ENCODE measurements around the gene RNF4. TPM values are rescaled to one million over a fixed set of nuclear protein-coding genes. Genes with fewer than 3 reads are reported as not detected.
A peak's percentile ranks its signal among the peaks of the same experiment; 100 is the strongest.

Gene RNF4
- total RNA-seq, 1 experiment from 2014 or later: 92.0 TPM

- Histone ChIP-seq H4K5ac (ENCODE audit: insufficient read length, low read depth, low read length) (no peak overlapping the region), H3K14ac (ENCODE audit: insufficient read depth, low read length) (no peak overlapping the region), H2BK15ac (ENCODE audit: low read depth, low read length) (no peak overlapping the region), H3K9ac (ENCODE audit: extremely low read depth, insufficient read length, low read length) (no peak overlapping the region), H2AK5ac (ENCODE audit: insufficient read length, low read length) (peak overlapping the region; percentile 41), H3K27ac (ENCODE audit: insufficient read length, low read depth, low read length) (no peak overlapping the region), H3K18ac (ENCODE audit: insufficient read length, low read depth, low read length) (no peak overlapping the region), H3K23ac (ENCODE audit: insufficient read length, low read depth, low read length) (no peak overlapping the region), H2AFZ (ENCODE audit: low read length) (no peak overlapping the region), H2BK5ac (ENCODE audit: insufficient read length, low read length) (no peak overlapping the region), H2BK12ac (ENCODE audit: insufficient read length, low read depth, low read length) (no peak overlapping the region), H3T11ph (ENCODE audit: low read length) (no peak overlapping the region), H3K27me3 (ENCODE audit: insufficient read depth, low read length) (peaks cover 3% of the 10 kb centered on the region; the same call in 1 of the 2 replicates), H2BK120ac (ENCODE audit: low read depth, low read length, poor library complexity, severe bottlenecking) (no peak overlapping the region), H3K56ac (ENCODE audit: insufficient read length, low read depth, low read length) (no peak overlapping the region), H2BK20ac (ENCODE audit: low read depth, low read length, poor library complexity, severe bottlenecking) (no peak overlapping the region), H4K8ac (replicated peaks; ENCODE audit: insufficient read length, low read depth, low read length) (no peak overlapping the region), H3K4ac (ENCODE audit: low read depth, low read length) (no peak overlapping the region), H4K20me1 (ENCODE audit: control insufficient read depth, insufficient read depth, insufficient read length) (peaks cover 2% of the 10 kb centered on the region), H3K79me2 (ENCODE audit: insufficient read depth, low read length) (no peaks in the 10 kb centered on the region), H3K79me1 (ENCODE audit: insufficient read depth, low read depth, low read length, poor library complexity, severe bottlenecking) (no peaks in the 10 kb centered on the region), H3K23me2 (ENCODE audit: insufficient read length, low read depth, low read length, poor library complexity, severe bottlenecking) (no peaks in the 10 kb centered on the region), H3K4me2 (ENCODE audit: insufficient read depth, insufficient read length, low read length) (no peak overlapping the region), H4K91ac (ENCODE audit: insufficient read length, low read depth, low read length) (no peak overlapping the region), H3K4me1 (ENCODE audit: insufficient read depth, low read length) (no peaks in the 10 kb centered on the region), H3K9me3 (ENCODE audit: control insufficient read depth, low read depth, low read length) (no peaks in the 10 kb centered on the region)
- Mint-ChIP-seq H3K4me1 (peaks cover 7 to 11% of the 10 kb centered on the region in 2 experiments), H3K36me3 (ENCODE audit: insufficient read depth in 1 of 3, low read depth in 3 of 3) (no peaks in the 10 kb centered on the region), H3K27me3 (ENCODE audit: low read depth) (peaks cover 22% of the 10 kb centered on the region), H3K9me3 (no peaks in the 10 kb centered on the region; a peak in 1 of 5 replicates), H3K4me3 (no peak overlapping the region), H3K27ac (peak overlapping the region in 1 of 3 experiments; percentile 72; a peak in 1 of 7 replicates)
- TF ChIP-seq, protein P1, sequence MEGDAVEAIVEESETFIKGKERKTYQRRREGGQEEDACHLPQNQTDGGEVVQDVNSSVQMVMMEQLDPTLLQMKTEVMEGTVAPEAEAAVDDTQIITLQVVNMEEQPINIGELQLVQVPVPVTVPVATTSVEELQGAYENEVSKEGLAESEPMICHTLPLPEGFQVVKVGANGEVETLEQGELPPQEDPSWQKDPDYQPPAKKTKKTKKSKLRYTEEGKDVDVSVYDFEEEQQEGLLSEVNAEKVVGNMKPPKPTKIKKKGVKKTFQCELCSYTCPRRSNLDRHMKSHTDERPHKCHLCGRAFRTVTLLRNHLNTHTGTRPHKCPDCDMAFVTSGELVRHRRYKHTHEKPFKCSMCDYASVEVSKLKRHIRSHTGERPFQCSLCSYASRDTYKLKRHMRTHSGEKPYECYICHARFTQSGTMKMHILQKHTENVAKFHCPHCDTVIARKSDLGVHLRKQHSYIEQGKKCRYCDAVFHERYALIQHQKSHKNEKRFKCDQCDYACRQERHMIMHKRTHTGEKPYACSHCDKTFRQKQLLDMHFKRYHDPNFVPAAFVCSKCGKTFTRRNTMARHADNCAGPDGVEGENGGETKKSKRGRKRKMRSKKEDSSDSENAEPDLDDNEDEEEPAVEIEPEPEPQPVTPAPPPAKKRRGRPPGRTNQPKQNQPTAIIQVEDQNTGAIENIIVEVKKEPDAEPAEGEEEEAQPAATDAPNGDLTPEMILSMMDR (conservative IDR thresholded peaks at IDR 0.05): no peak
- peak; percentile 30 for DNase-seq
- no CpG with 5 or more reads among the region's 24 CpGs for WGBS (ENCODE audit: extremely low coverage, insufficient read length, low lambda C conversion rate)
Observed at GRCh38 chr4:2457481-2458295, 11.2 kb upstream of the RNF4 start.
